GM21825 (cell line): Measurements from ENCODE around the gene SCAMP3.

Experiments used
- ATAC-seq: cut with Tn5 transposase; IDR thresholded peaks from one replicate; pipeline ENCODE4 v1.9.1; 2021; ENCODE audit warnings: mild to moderate bottlenecking, moderate library complexity; ENCODE audit not compliant: unreplicated experiment

Gene SCAMP3

DNA sequence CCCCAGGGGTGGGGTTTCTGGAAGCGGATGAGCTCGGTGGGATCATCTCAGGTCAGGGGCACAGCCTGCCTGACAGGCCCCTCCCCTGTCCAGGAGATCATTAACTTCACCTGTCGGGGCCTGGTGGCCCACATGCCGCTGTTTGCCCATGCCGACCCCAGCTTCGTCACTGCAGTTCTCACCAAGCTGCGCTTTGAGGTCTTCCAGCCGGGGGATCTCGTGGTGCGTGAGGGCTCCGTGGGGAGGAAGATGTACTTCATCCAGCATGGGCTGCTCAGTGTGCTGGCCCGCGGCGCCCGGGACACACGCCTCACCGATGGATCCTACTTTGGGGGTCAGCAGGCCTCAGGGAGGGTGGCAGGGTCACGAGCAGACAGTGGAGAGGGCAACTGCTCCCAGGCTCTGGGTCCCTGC is 23.5 kb upstream of the SCAMP3 start:
- ATAC-seq: no peak

- no peak for ATAC-seq
These were observed 22.9 kb upstream of the SCAMP3 start for GRCh38 chr1:155285063-155285462.

DNA sequence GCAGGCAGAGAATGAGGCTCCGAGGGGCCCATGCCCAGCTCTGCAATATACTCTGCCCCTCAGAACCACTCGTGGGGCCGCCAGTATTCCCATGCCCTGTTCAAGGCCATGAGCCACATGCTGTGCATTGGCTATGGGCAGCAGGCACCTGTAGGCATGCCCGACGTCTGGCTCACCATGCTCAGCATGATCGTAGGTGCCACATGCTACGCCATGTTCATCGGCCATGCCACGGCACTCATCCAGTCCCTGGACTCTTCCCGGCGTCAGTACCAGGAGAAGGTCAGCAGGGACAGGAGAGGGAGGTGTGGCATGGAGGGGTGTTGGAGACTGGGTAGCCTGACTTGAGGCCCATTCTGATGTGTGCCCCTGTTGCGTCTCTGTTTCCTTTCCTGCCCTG is 22.3 kb upstream of the SCAMP3 start:
- ATAC-seq: no peak

DNA sequence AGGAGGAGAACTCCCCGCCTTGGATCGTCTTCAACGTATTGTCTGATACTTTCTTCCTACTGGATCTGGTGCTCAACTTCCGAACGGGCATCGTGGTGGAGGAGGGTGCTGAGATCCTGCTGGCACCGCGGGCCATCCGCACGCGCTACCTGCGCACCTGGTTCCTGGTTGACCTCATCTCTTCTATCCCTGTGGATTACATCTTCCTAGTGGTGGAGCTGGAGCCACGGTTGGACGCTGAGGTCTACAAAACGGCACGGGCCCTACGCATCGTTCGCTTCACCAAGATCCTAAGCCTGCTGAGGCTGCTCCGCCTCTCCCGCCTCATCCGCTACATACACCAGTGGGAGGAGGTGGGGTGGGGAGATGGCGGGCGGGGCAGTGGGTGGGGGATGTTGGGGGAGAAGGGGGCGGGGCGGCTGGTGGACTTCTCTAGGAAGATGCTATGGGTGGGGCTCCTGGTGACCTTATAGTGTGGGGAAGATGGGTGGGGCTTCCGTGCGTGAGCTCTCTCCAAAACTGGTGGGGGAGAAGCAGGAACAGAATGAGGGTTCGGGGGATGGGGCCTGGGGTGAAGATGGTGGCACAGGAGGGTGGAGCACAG is 20.4 kb upstream of the SCAMP3 start:
- no peak for ATAC-seq

DNA sequence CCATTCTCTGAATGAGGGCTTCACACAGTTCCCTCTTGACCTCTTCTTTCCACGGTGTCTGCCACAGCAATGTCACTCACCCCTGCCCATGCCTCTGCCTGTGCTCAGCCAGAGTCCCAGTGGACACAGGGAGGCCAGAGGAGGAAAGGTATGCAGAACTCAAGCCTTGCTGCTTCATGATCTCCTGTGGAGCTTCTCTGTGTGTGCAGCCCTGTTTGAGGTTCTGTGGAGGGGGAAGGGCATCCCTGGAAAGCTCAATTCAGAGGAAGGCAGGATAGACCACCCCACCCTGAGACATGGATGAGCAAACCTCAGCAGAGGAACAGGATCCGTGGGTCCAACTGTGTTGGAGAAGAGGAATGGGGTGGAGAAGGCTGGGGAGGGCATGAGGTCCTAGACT is 17.1 kb upstream of the SCAMP3 start:
- ATAC-seq: no peak

DNA sequence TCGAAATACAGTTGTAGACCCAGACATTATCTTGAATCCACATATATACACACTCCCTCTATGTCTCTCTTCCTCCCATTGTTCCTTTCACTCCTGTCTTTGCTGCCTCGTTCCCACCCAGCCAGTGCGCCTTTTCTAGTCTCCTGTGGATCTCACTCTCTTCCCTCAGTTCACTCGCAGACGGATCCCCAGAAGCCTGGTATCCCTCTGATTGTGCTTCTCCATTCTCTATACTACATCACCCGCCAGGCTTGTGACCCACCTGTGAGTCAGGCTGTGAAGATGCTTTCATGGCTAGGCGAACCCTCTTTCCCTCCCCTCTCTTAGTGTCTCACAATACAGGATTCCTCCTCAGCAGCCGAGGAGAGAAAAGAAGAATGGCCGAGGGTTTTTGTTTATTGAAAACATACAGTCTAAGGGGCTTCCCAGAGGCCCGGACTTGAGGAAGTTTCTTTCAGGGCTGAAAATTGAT is 16.6 kb upstream of the SCAMP3 start:
- no peak for ATAC-seq

GRCh38 chr1:155277902-155278688 is 15.9 kb upstream of the SCAMP3 start:
- ATAC-seq: no peak

GRCh38 chr1:155277070-155277901 is 15.1 kb upstream of the SCAMP3 start, which contains the start of gene HCN3:
Gene HCN3 (plus strand): TSS chr1:155277463. CDS start chr1:155277591, 128 bp downstream.
- ATAC-seq: peak; percentile 70

GRCh38 chr1:155273343-155274245 is 11.4 kb upstream of the SCAMP3 start, which contains the start of gene CLK2:
Gene CLK2 (minus strand): TSS chr1:155273504. CDS start chr1:155270977, 2,527 bp downstream.
- peak; percentile 79 for ATAC-seq

- peak; percentile 24 for ATAC-seq
These were observed 10.5 kb upstream of the SCAMP3 start for GRCh38 chr1:155272466-155273342.

- ATAC-seq: no peak
These were observed 7.2 kb upstream of the SCAMP3 start for GRCh38 chr1:155269381-155269780.

DNA sequence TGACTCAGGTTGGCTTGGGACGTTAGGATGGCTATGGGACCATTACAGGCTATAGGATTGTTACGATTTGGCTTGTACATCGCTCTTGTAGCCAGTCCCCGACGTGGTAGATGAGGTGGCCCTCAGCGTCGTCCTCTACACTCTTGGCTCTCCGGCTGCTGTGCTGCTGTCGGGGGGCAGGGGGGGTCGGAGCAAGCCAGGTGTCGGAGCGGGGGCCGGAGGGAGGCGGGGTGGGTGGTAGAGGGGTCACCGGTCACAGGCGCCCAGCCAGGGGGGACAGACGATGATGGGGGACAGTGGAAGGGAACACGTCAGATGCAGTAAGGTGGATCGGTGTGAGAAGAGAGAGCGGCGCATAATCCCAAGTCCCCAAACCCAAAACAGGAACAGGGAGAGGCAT is 6.5 kb upstream of the SCAMP3 start:
- ATAC-seq: no peak

- no peak for ATAC-seq
These were observed 5.2 kb upstream of the SCAMP3 start for GRCh38 chr1:155267373-155267772.

DNA sequence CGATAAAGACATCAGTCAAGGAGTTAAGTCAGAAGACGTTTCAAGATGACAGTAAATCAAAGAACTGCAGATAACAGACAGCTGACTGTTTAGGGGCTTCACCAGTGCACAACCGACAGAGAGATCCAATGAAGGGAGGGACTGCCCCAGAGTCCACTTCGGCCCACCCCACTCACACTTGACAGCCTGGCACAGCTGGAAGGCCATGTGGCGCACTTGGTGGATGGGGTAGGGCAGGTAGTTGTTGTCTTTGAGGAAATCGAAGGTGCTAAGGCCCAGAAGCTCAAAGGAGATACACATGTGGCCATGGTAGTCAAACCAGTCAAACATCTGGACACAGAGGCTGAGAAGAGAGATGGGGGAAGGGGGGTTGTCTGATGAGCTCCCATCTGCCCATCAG is 4.4 kb upstream of the SCAMP3 start:
- ATAC-seq: no peak

GRCh38 chr1:155263067-155263466 is 907 bp upstream of the SCAMP3 start:
- no peak for ATAC-seq

- ATAC-seq: peak; percentile 8
These were observed 688 bp downstream of the SCAMP3 start for GRCh38 chr1:155261493-155261851.

GRCh38 chr1:155260276-155260675 is 1.9 kb downstream of the SCAMP3 start:
- ATAC-seq: no peak

DNA sequence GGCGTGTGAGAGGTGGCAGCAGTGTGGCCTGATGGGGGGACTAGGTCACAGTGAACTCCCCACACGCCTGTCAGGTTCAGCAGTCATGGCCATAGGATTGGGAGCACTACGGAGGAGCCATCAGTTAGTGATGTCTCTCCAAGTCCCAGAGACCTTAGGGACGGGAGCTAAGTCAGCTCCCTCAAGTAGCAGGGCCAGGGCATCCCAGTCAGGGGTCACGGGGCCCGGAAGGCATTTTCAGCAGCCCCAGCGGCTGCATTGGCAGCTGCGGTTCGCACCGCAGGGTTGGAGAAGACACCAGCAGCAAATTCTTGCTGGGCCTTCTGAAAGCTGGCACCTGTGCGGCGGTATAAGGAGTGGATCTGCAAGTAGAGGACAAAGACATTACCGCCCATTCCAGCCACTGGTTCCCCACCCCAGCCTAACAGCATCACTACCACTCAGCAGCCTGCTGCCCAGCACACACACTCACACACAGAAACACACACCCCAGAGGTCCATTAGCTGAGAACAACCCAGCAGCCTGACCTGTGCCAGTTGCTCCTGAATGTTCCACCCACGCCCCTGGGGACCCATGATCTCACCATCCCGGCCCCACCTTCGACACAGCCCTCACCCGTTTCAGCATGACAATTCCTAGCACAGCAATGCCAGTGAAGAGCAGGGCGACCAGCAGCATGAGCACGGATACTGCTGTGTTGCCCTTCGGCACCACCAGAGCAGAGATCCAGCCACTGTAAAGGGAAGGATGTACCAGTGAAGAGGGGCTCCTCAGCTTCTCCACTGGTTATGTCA is 5.9 kb downstream of the SCAMP3 start:
- ATAC-seq: no peak
